ENCODE data around the gene PPARA. TPM values are rescaled to one million over a fixed set of nuclear protein-coding genes. Genes with fewer than 3 reads are reported as not detected.

PPARA gene
- total RNA-seq, 1 experiment from 2014 or later: 10.7 TPM

DNA sequence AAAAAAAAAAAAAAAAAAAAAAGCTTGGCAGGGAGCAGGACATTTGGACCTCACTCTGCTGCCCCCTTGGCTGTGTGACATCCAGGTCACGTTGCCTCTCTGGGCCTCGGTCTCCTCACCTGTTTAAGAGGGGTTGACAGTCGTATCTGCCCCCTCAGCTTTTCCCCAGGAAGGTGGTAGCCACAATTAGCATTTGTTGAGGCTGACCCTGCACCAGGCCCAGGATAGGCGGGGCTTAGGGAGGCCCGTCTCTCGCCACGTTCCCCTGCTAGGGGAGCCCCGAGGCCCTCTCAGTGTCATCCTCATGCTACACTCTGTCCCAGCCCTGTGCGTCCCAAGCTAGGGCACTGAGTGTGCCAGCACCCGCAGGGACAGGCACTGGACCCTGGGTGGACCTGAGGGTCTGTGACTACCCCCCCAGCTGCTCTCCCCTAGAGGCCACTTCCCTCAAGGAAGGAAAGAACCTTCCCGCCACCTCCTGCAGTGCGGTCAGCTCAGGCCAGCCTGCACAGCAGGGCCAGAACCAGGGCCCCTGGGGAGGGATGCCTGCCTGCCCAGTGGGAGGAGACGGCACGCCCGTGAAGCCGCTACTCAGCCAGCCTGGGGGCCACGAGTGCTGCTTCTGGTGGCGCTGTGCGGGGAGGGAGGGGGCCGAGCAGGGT is 38.5 kb upstream of the PPARA start:
- no TSS peak for BruUV-seq (replicated peaks)
- ATAC-seq (peak; percentile 6; the same call in 1 of the 2 replicates), DNase-seq (ENCODE audit: low read depth, low spot score) (no peak)
- no peaks in the 10 kb centered on the region for H3K36me3 ChIP-seq (ENCODE audit: control insufficient read depth, insufficient read depth, low read length)
- TF ChIP-seq SIN3A (IDR thresholded peaks at IDR 0.05; ENCODE audit: borderline replicate concordance, insufficient read depth, low read depth, low read length) (no peak), POLR2AphosphoS5 (IDR thresholded peaks at IDR 0.05; ENCODE audit: low read depth, low read length) (no peak; the same call in 1 of the 2 replicates), TCF7L2 (IDR thresholded peaks at IDR 0.05; ENCODE audit: low read depth, low read length) (no peak), CTCF (IDR thresholded peaks at IDR 0.05) (no peak), REST (IDR thresholded peaks at IDR 0.05; ENCODE audit: insufficient read depth in 1 of 2, low read depth in 2 of 2, low read length in 1 of 2) (no peak)
- POLR2A ChIA-PET: no interaction called here
- peaks cover 94% of the 10 kb centered on the region for H3K4me1 ChIP-seq (ENCODE audit: control insufficient read depth, insufficient read depth, low read length)
- intact Hi-C loops (cut with micrococcal nuclease; ENCODE audit: unreplicated experiment): loop anchor here (10.0 kb wide), 1 partner anchor 117 kb away; no protein-coding TSS in a partner anchor
- in situ Hi-C loops (cut with HindIII; ENCODE audit: low pct_unique_long_range_greater_than_20kb, low sequenced_read_pairs): no loop called here
- no peak overlapping the region for H3K4me3 ChIP-seq (ENCODE audit: low read depth in 2 of 2, low read length in 2 of 2)
- CTCF ChIA-PET: interaction anchor here (0.7 kb wide), 1 partner anchor 204 kb away, joined by 5 read pairs; no protein-coding TSS in a partner anchor
- no peaks in the 10 kb centered on the region for H3K27me3 ChIP-seq (ENCODE audit: control insufficient read depth, insufficient read depth, low read length)
- no peaks in the 10 kb centered on the region for H3K9me3 ChIP-seq (ENCODE audit: control insufficient read depth, insufficient read depth, low read depth, low read length)
- H3K27ac ChIP-seq (ENCODE audit: low read length): peak overlapping the region; percentile 89

- Histone ChIP-seq H3K9me3 (ENCODE audit: control insufficient read depth, insufficient read depth, low read depth, low read length) (no peaks in the 10 kb centered on the region), H3K36me3 (ENCODE audit: control insufficient read depth, insufficient read depth, low read length) (no peaks in the 10 kb centered on the region), H3K4me3 (ENCODE audit: low read depth in 2 of 2, low read length in 2 of 2) (no peak overlapping the region), H3K27ac (ENCODE audit: low read length) (peak overlapping the region; percentile 89), H3K4me1 (ENCODE audit: control insufficient read depth, insufficient read depth, low read length) (peaks cover 89% of the 10 kb centered on the region), H3K27me3 (ENCODE audit: control insufficient read depth, insufficient read depth, low read length) (no peaks in the 10 kb centered on the region)
- POLR2A ChIA-PET: no interaction called here
- BruUV-seq (replicated peaks): no TSS peak
- CTCF ChIA-PET: no interaction called here
- in situ Hi-C loops (cut with HindIII; ENCODE audit: low pct_unique_long_range_greater_than_20kb, low sequenced_read_pairs) (no loop called here), intact Hi-C loops (cut with micrococcal nuclease; ENCODE audit: unreplicated experiment) (loop anchor here (10.0 kb wide), 1 partner anchor 118 kb away; no protein-coding TSS in a partner anchor)
- no peak for TF ChIP-seq REST (IDR thresholded peaks at IDR 0.05; ENCODE audit: insufficient read depth in 1 of 2, low read depth in 2 of 2, low read length in 1 of 2)
- TF ChIP-seq SIN3A (IDR thresholded peaks at IDR 0.05; ENCODE audit: borderline replicate concordance, insufficient read depth, low read depth, low read length): no peak
- no peak for TF ChIP-seq CTCF (IDR thresholded peaks at IDR 0.05)
- no peak for TF ChIP-seq TCF7L2 (IDR thresholded peaks at IDR 0.05; ENCODE audit: low read depth, low read length)
- no peak for TF ChIP-seq POLR2AphosphoS5 (IDR thresholded peaks at IDR 0.05; ENCODE audit: low read depth, low read length)
- DNase-seq (ENCODE audit: low read depth, low spot score) (no peak), ATAC-seq (no peak)
Observed at GRCh38 chr22:46112405-46112804, 37.9 kb upstream of the PPARA start.

All from Panc1 (cell line).